ENCODE measurements around the gene PEDS1.
"Not testable (repeated sequence)": the region's sequence is repeated elsewhere in the genome, so short reads cannot be mapped to it uniquely, and the experiment has no call there.

Gene PEDS1

GRCh38 chr20:50146732-50147662 is 6.5 kb downstream of the PEDS1 start:
- Histone ChIP-seq H3K4me3 (ENCODE audit: low read depth, low read length) (no peak overlapping the region), H3K9me3 (ENCODE audit: control insufficient read depth, insufficient read depth, low read length) (no peaks in the 10 kb centered on the region), H3K9ac (ENCODE audit: low read depth, low read length) (peak overlapping the region; percentile 12), H3K4me1 (ENCODE audit: control insufficient read depth, insufficient read depth, low read length) (peaks cover 24% of the 10 kb centered on the region), H3K36me3 (ENCODE audit: control insufficient read depth, insufficient read depth, low read length) (peaks cover 24% of the 10 kb centered on the region), H3K27me3 (ENCODE audit: control insufficient read depth, insufficient read depth, low read length) (no peaks in the 10 kb centered on the region)

GRCh38 chr20:50146214-50146613 is 7.3 kb downstream of the PEDS1 start:
- Histone ChIP-seq H3K9ac (ENCODE audit: low read depth, low read length) (no peak overlapping the region), H3K4me3 (ENCODE audit: low read depth, low read length) (no peak overlapping the region), H3K4me1 (ENCODE audit: control insufficient read depth, insufficient read depth, low read length) (peaks cover 24% of the 10 kb centered on the region), H3K9me3 (ENCODE audit: control insufficient read depth, insufficient read depth, low read length) (no peaks in the 10 kb centered on the region), H3K27me3 (ENCODE audit: control insufficient read depth, insufficient read depth, low read length) (no peaks in the 10 kb centered on the region), H3K36me3 (ENCODE audit: control insufficient read depth, insufficient read depth, low read length) (peaks cover 31% of the 10 kb centered on the region)

DNA sequence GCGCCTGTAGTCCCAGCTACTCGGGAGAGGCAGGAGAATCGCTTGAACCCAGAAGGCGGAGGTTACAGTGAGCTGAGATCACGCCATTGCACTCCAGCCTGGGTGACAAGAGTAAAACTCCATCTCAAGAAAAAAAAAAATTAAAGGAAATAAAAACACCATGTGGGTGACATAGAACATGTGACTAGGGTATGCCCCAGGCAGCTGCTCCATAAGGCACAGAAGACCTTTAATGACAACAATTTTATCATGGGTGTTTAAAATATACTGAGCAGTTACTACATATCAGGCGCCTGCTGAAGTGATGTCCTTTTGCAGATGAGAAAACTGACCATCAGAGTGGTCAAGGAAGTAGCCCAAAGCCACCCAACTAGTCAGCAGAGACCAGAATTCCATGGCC is 8.0 kb downstream of the PEDS1 start:
- no peaks in the 10 kb centered on the region for H3K9me3 ChIP-seq (ENCODE audit: control insufficient read depth, insufficient read depth, low read length)
- peaks cover 19% of the 10 kb centered on the region for H3K4me1 ChIP-seq (ENCODE audit: control insufficient read depth, insufficient read depth, low read length)

GRCh38 chr20:50144362-50144761 is 9.2 kb downstream of the PEDS1 start:
- no peak overlapping the region for H3K9ac ChIP-seq (ENCODE audit: low read depth, low read length)
- no peak overlapping the region for H3K4me3 ChIP-seq (ENCODE audit: low read depth, low read length)
- no peaks in the 10 kb centered on the region for H3K27me3 ChIP-seq (ENCODE audit: control insufficient read depth, insufficient read depth, low read length)
- no peaks in the 10 kb centered on the region for H3K9me3 ChIP-seq (ENCODE audit: control insufficient read depth, insufficient read depth, low read length)
- peaks cover 19% of the 10 kb centered on the region for H3K4me1 ChIP-seq (ENCODE audit: control insufficient read depth, insufficient read depth, low read length)
- peaks cover 37% of the 10 kb centered on the region for H3K36me3 ChIP-seq (ENCODE audit: control insufficient read depth, insufficient read depth, low read length)

More for the DNA sequence above, 8.0 kb downstream of the PEDS1 start:
- no peak overlapping the region for H3K9ac ChIP-seq (ENCODE audit: low read depth, low read length)
- no peaks in the 10 kb centered on the region for H3K27me3 ChIP-seq (ENCODE audit: control insufficient read depth, insufficient read depth, low read length)
- peaks cover 37% of the 10 kb centered on the region for H3K36me3 ChIP-seq (ENCODE audit: control insufficient read depth, insufficient read depth, low read length)
- H3K4me3 ChIP-seq (ENCODE audit: low read depth, low read length), result no peak overlapping the region

DNA sequence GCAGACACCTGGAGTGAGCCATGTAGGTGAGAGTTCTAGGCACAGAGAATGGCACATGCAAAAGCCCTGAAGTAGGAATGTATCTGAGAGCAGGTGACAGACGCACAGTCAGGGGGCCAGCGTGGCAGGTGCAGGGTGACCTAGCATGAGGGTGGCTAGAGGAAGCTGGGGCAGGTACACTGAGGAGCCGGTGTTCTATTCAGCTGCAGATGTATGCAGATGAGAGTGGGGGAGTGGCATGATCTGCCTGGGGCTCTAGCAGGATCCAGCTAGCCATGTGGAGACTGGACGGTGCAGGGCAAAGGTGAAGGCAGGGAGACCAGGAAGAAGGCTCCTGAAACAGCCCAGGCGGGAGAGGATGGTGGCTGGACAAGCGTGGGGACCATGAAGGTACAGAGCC is 10.7 kb downstream of the PEDS1 start:
- H3K4me3 ChIP-seq (ENCODE audit: low read depth, low read length), result no peak overlapping the region
- H3K9ac ChIP-seq (ENCODE audit: low read depth, low read length), result no peak overlapping the region

DNA sequence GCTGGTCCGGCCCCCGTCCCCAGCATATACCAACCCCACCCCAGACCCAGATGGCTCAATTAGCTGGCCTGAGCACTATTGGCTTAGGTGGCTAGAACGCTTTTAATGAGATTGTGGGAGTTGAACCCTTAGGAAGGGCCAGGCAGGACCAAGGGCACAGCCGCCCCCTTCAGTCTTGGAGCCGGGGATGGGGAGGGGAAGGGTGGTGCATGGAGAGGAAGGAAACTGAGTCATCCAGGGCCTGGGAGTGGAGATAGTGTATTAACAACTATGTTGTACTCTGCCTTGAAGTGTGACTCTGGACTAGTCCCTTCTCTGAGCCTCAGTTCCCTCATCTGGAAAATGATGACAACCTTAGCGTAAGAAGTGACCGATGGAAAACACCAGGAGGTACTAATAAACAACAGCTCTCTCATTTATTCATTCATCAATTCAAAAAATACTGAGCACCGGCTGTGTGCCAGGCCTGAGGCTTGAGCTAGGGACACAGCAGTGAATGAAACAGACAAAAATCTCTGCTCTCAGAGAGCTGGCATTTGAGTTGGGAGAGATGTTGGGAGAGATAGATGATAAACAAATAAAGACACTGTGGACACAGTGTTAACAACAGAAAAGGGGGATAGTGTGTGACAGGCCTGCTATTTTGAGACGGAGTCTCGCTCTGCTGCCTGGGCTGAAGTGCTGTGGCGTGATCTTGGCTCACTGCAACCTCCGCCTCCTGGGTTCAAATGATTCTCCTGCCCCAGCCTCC is 11.5 kb downstream of the PEDS1 start:
- H3K9ac ChIP-seq (ENCODE audit: low read depth, low read length), result no peak overlapping the region
- H3K4me3 ChIP-seq (ENCODE audit: low read depth, low read length), result no peak overlapping the region
- peaks cover 16% of the 10 kb centered on the region for H3K4me1 ChIP-seq (ENCODE audit: control insufficient read depth, insufficient read depth, low read length)
- H3K9me3 ChIP-seq (ENCODE audit: control insufficient read depth, insufficient read depth, low read length), result no peaks in the 10 kb centered on the region
- H3K27me3 ChIP-seq (ENCODE audit: control insufficient read depth, insufficient read depth, low read length), result no peaks in the 10 kb centered on the region
- H3K36me3 ChIP-seq (ENCODE audit: control insufficient read depth, insufficient read depth, low read length), result peaks cover 27% of the 10 kb centered on the region

More for the DNA sequence above, 10.7 kb downstream of the PEDS1 start:
- H3K36me3 ChIP-seq (ENCODE audit: control insufficient read depth, insufficient read depth, low read length), result peaks cover 27% of the 10 kb centered on the region
- H3K9me3 ChIP-seq (ENCODE audit: control insufficient read depth, insufficient read depth, low read length), result no peaks in the 10 kb centered on the region
- peaks cover 22% of the 10 kb centered on the region for H3K4me1 ChIP-seq (ENCODE audit: control insufficient read depth, insufficient read depth, low read length)
- H3K27me3 ChIP-seq (ENCODE audit: control insufficient read depth, insufficient read depth, low read length), result no peaks in the 10 kb centered on the region

DNA sequence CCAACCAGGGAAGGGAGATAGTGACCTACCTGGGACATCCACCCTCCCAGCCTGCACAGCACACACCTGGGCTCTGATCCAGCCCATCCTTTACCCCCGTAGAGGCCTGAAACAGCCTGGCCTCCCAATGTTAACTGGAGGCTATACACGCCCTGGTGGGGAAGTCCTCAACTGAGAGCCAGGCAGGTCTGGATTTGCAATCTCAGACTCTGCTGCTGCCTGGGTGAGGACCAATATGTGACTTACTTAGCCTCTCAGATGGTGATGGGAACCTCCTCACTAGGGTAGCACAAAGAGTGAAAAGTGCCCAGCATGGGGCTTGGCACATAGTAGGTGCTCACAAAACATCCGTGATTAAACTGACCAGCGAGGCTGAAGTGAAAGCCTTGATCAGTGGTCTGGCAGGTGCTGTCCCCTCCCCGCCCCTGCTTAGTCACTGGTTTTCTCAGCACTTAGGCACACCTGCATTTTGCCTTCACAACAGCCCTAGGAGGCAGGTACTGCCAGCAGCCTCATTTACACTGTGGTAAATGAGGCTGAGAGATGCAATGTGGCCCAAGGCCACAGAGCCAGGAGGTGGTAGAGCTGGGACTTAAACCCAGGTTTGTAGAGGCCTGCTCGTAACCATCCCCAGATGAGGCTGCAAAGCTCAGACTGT is 12.4 kb downstream of the PEDS1 start:
- Histone ChIP-seq H3K4me1 (ENCODE audit: control insufficient read depth, insufficient read depth, low read length) (peaks cover 13% of the 10 kb centered on the region), H3K9ac (ENCODE audit: low read depth, low read length) (no peak overlapping the region), H3K9me3 (ENCODE audit: control insufficient read depth, insufficient read depth, low read length) (no peaks in the 10 kb centered on the region), H3K36me3 (ENCODE audit: control insufficient read depth, insufficient read depth, low read length) (peaks cover 27% of the 10 kb centered on the region), H3K4me3 (ENCODE audit: low read depth, low read length) (no peak overlapping the region), H3K27me3 (ENCODE audit: control insufficient read depth, insufficient read depth, low read length) (no peaks in the 10 kb centered on the region)

DNA sequence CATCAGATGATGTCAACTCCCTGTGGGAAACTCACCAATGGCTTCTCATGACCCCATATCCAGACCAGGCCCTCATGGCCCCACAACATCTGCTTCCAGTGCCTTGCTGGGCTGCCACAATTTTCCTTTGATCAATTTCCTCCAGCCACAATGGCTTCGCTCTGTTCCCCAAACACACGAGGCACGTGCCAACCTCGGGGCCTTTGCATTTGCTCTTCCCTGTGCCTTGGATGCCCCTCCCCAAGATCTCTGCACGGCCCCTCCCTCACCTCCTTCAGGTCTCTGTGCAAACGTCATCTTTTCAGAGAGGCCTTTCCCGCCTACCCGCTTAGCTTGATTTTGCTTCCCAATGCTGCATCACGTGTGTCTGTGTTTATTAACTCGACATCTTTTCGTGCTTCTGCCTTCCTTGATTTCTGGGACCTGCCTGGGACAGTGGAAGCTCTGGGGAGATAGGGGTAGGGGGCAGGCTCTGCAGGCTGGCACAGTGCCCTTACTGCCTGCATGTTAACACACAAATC is 13.1 kb downstream of the PEDS1 start:
- Histone ChIP-seq H3K36me3 (ENCODE audit: control insufficient read depth, insufficient read depth, low read length) (peaks cover 27% of the 10 kb centered on the region), H3K9me3 (ENCODE audit: control insufficient read depth, insufficient read depth, low read length) (no peaks in the 10 kb centered on the region), H3K9ac (ENCODE audit: low read depth, low read length) (no peak overlapping the region), H3K4me3 (ENCODE audit: low read depth, low read length) (no peak overlapping the region), H3K4me1 (ENCODE audit: control insufficient read depth, insufficient read depth, low read length) (peaks cover 13% of the 10 kb centered on the region), H3K27me3 (ENCODE audit: control insufficient read depth, insufficient read depth, low read length) (no peaks in the 10 kb centered on the region)

GRCh38 chr20:50138479-50139393 is 14.8 kb downstream of the PEDS1 start:
- H3K9ac ChIP-seq (ENCODE audit: low read depth, low read length), result peak overlapping the region; percentile 37
- H3K9me3 ChIP-seq (ENCODE audit: control insufficient read depth, insufficient read depth, low read length), result no peaks in the 10 kb centered on the region
- H3K4me1 ChIP-seq (ENCODE audit: control insufficient read depth, insufficient read depth, low read length), result peaks cover 11% of the 10 kb centered on the region
- H3K27me3 ChIP-seq (ENCODE audit: control insufficient read depth, insufficient read depth, low read length), result no peaks in the 10 kb centered on the region
- no peak overlapping the region for H3K4me3 ChIP-seq (ENCODE audit: low read depth, low read length)
- H3K36me3 ChIP-seq (ENCODE audit: control insufficient read depth, insufficient read depth, low read length), result peaks cover 30% of the 10 kb centered on the region

DNA sequence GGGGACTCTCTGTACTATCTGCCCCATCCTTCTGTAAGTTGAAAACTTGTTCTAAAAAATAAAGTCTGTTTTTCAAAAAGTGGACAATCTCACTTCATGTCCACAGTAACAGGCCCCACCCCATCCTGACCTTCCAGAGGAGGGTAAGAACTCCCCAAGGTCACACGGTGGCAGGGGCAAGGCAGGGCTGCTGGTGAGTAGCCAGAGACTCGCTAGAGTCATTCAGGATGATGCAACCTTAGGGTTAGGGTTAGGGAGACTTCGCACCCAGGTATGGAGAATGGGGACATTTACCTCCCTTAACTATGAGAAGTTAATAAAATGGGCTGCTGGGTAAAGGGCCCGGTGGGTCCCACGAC is 15.4 kb downstream of the PEDS1 start:
- H3K4me1 ChIP-seq (ENCODE audit: control insufficient read depth, insufficient read depth, low read length), result peaks cover 9% of the 10 kb centered on the region
- H3K9ac ChIP-seq (ENCODE audit: low read depth, low read length), result no peak overlapping the region
- no peaks in the 10 kb centered on the region for H3K27me3 ChIP-seq (ENCODE audit: control insufficient read depth, insufficient read depth, low read length)
- no peak overlapping the region for H3K4me3 ChIP-seq (ENCODE audit: low read depth, low read length)
- peaks cover 32% of the 10 kb centered on the region for H3K36me3 ChIP-seq (ENCODE audit: control insufficient read depth, insufficient read depth, low read length)
- H3K9me3 ChIP-seq (ENCODE audit: control insufficient read depth, insufficient read depth, low read length), result no peaks in the 10 kb centered on the region

DNA sequence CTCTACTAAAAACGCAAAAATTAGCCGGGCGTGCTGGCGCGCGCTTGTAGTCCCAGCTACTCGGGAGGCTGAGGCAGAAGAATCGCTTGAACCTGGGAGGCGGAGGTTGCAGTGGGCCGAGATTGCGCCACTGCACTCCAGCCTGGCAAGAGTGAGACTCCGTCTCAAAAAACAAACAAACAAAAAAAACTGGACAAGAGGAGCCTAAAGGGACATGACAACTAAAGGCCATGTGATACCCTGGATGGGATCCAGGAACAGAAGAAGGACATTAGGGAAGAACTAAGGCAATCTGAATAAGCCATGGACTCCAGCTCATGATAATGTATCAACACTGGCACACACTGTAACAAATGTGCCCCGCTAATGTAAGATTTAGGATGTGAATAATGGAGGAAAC is 15.8 kb downstream of the PEDS1 start:
- H3K9ac ChIP-seq (ENCODE audit: low read depth, low read length); H3K4me3 ChIP-seq (ENCODE audit: low read depth, low read length); H3K4me1 ChIP-seq (ENCODE audit: control insufficient read depth, insufficient read depth, low read length); H3K9me3 ChIP-seq (ENCODE audit: control insufficient read depth, insufficient read depth, low read length); H3K27me3 ChIP-seq (ENCODE audit: control insufficient read depth, insufficient read depth, low read length): not testable (repeated sequence)
- H3K36me3 ChIP-seq (ENCODE audit: control insufficient read depth, insufficient read depth, low read length), result peaks cover 28% of the 10 kb centered on the region

Measured in iPS-15b (cell line).